NCI-H2227 (cell line): ENCODE results near the gene PLEKHH2.

Experiments used
- DNase-seq: peaks from one replicate; lab custom pipeline; 2025; ENCODE audit not compliant: unreplicated experiment; lab: John Stamatoyannopoulos, UW

PLEKHH2 gene

GRCh38 chr2:43803113-43803512 lies 166.1 kb downstream of the PLEKHH2 start:
- no peak for DNase-seq

- no peak for DNase-seq
Measured at GRCh38 chr2:43806719-43807031, 169.6 kb downstream of the PLEKHH2 start.

- DNase-seq, result no peak
Measured at GRCh38 chr2:43810452-43810851, 173.4 kb downstream of the PLEKHH2 start.

DNA sequence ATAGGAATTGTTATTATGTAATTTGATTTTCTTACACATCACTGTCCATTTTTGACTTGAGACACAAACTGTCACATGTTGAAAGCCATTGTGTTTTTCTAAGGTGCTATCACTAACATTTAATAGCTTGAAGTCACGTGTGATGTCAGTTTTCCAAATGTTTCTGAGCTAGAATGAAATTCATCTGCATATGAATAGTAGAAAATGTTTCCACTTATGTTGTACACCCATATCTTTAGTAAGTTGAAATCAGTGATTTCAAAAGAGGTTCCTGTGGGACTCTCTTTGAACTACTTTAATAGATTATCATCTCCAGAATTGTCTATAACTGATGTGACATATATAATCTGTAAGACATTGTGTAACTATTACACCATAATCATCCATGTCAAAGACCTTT lies 173.8 kb downstream of the PLEKHH2 start:
- DNase-seq, result no peak

- DNase-seq, result no peak
Measured at GRCh38 chr2:43812006-43812405, 174.9 kb downstream of the PLEKHH2 start.

DNA sequence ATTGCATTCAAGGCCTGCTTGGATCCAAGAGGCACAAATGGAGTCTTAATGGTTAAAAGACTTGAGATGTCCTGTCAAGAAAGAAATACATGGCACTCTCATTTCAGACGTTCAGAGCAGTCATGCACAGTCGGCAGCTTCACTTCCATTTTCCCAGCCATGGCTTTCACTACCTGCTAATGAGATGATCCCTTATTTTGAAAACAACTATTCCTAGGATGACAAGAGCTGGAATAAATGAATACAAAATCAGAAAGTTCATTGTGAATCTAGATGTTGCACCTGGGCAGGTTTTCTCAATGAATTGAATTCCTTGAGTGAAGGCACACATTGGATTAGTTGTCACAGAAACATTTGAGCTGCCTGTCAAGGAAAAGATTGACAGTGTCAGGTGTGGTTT lies 175.9 kb downstream of the PLEKHH2 start:
- DNase-seq, result no peak

- DNase-seq, result no peak
Measured at GRCh38 chr2:43814711-43815110, 177.7 kb downstream of the PLEKHH2 start.
